Hematopoietic multipotent progenitor cell treated with erythropoietin and hydrocortisone succinate and interleukin-3 and kit ligand, for 15 days (in vitro differentiated cells): ENCODE measurements around the gene SLC4A8.

Source experiments
- DNase-seq: peaks from one replicate; pipeline ENCODE4 v3.0.0-alpha.2; 2015; ENCODE audit warnings: low spot score

SLC4A8 gene

GRCh38 chr12:51395283-51396230, 29.1 kb upstream of the SLC4A8 start:
- DNase-seq, result peak; percentile 39

- no peak for DNase-seq
Observed at GRCh38 chr12:51397670-51398069, 27.0 kb upstream of the SLC4A8 start.

- no peak for DNase-seq
Observed at GRCh38 chr12:51399891-51400290, 24.7 kb upstream of the SLC4A8 start.

GRCh38 chr12:51401020-51401419, 23.6 kb upstream of the SLC4A8 start:
- DNase-seq, result no peak

GRCh38 chr12:51401486-51401885, 23.1 kb upstream of the SLC4A8 start:
- no peak for DNase-seq

GRCh38 chr12:51401900-51402299, 22.7 kb upstream of the SLC4A8 start:
- DNase-seq, result no peak

- DNase-seq, result no peak
Observed at GRCh38 chr12:51403159-51403558, 21.5 kb upstream of the SLC4A8 start.

- DNase-seq, result no peak
Observed at GRCh38 chr12:51403681-51404136, 20.9 kb upstream of the SLC4A8 start.

- no peak for DNase-seq
Observed at GRCh38 chr12:51404627-51405026, 20.0 kb upstream of the SLC4A8 start.

- DNase-seq, result no peak
Observed at GRCh38 chr12:51405801-51406207, 18.8 kb upstream of the SLC4A8 start.

- no peak for DNase-seq
Observed at GRCh38 chr12:51406290-51406689, 18.3 kb upstream of the SLC4A8 start.

- no peak for DNase-seq
Observed at GRCh38 chr12:51406859-51407258, 17.8 kb upstream of the SLC4A8 start.

- DNase-seq, result no peak
Observed at GRCh38 chr12:51407604-51408003, 17.0 kb upstream of the SLC4A8 start.

- no peak for DNase-seq
Observed at GRCh38 chr12:51409846-51410245, 14.8 kb upstream of the SLC4A8 start.

GRCh38 chr12:51413149-51413548, 11.5 kb upstream of the SLC4A8 start:
- no peak for DNase-seq

- no peak for DNase-seq
Observed at GRCh38 chr12:51413791-51414190, 10.8 kb upstream of the SLC4A8 start.

GRCh38 chr12:51415931-51416330, 8.7 kb upstream of the SLC4A8 start:
- DNase-seq, result no peak

GRCh38 chr12:51417826-51418225, 6.8 kb upstream of the SLC4A8 start:
- no peak for DNase-seq

- DNase-seq, result no peak
Observed at GRCh38 chr12:51419425-51420193, 5.0 kb upstream of the SLC4A8 start.

GRCh38 chr12:51421266-51421884, 3.3 kb upstream of the SLC4A8 start:
- peak; percentile 51 for DNase-seq

- no peak for DNase-seq
Observed at GRCh38 chr12:51424094-51424661, 453 bp upstream of the SLC4A8 start.

- no peak for DNase-seq
Observed at GRCh38 chr12:51428256-51428655, 3.6 kb downstream of the SLC4A8 start.
